COLO829 (cell line): ENCODE measurements around the gene EFCAB10.
A peak's percentile ranks its signal among the peaks of the same experiment; 100 is the strongest.
"Not testable (repeated sequence)": the region's sequence is repeated elsewhere in the genome, so short reads cannot be mapped to it uniquely, and the experiment has no call there.

Source experiments
- DNase-seq: peaks from one replicate; pipeline ENCODE4 v3.0.0; 2012; ENCODE audit warnings: low spot score

Gene EFCAB10

DNA sequence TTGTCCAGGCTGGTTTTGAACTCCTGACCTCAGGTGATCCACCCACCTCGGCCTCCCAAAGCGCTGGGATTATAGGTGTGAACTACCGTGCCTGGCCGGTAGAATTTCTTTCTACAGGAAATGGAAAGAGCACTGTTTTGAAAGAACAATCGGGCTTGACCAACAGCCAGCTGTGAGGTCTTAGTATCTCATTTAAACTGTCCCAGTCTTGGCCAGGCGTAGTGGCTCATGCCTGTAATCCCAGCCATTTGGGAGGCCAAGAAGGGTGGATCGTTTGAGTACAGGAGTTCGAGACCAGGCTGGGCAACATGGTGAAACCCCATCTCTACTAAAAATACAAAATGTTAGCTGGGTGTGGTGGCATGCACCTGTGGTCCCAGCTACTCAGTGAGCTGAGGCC, 17.8 kb upstream of the EFCAB10 start:
- not testable (repeated sequence) for DNase-seq

DNA sequence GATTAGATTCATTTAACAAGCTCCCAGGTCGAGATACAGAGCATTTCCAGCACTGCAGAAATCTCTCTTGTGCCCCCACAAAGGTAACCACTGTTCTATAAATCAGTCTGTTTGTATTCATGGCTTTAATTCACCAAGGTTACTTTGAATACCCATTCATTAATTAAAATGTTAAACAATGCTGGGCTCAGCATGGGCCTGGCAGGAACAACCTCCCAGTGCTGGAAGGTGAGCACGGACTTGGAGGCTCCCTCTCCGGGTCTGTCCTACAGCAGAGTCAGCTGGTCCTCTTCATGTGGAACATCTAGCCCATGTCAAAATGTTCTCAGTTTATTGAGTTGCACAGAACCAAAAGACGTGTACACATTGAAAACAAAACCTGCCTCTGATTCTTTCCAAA, 15.6 kb upstream of the EFCAB10 start:
- peak; percentile 13 for DNase-seq

DNA sequence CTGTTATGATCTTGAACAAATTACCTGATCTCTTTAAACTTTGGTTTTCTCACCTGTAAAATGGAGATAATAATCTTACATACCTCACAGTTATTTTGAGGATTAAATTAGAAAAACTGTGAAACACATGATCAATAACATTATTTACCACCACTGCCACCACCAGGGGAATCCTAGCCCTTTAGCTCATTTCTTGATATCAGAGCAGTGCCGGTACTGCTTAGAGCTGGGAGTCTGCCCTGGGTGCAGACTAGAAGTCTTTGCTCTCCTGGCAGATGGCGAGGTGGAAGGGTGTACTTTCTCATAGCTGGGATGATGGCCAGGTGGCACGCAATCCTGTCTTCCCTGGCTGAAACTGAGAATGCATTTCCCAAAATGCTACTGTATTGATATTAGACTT, 12.7 kb upstream of the EFCAB10 start:
- no peak for DNase-seq

DNA sequence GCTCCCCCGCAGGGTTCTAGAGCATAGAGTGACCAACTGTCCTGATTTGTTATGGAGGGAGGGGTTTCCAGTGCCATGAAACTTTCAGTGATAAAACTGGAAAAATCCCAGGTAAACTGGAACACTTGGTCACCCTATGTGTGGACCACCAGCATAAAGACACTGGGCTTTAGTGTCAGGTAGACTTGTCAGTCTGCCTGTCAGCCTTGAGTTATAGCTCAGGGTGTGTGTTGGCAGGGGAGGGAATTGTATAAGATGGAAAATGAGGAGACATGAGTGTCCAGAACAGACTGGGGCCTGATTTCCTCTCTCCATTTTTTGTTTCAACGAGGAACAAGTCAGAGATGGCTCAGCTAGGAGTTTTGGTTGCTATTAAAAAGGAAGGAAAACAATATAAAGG, 10.2 kb upstream of the EFCAB10 start:
- no peak for DNase-seq

DNA sequence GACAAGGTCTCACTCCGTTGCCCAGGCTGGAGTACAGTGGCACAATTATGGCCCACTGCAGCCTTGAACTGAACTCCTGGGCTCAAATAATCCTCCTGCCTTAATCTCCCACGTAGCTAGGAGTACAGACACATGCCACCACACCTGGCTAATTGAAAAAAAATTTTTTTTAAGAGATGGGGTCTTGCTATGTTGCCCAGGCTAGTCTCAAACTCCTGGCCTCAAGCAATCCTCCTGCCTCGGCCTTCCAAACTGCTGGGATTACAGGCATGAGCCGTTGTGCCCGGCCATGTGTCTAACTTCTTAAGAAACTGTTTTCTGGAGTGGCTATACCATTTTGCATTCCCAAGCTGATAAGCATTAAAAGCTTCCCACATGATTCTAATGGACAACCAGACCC, 9.5 kb upstream of the EFCAB10 start:
- no peak for DNase-seq

DNA sequence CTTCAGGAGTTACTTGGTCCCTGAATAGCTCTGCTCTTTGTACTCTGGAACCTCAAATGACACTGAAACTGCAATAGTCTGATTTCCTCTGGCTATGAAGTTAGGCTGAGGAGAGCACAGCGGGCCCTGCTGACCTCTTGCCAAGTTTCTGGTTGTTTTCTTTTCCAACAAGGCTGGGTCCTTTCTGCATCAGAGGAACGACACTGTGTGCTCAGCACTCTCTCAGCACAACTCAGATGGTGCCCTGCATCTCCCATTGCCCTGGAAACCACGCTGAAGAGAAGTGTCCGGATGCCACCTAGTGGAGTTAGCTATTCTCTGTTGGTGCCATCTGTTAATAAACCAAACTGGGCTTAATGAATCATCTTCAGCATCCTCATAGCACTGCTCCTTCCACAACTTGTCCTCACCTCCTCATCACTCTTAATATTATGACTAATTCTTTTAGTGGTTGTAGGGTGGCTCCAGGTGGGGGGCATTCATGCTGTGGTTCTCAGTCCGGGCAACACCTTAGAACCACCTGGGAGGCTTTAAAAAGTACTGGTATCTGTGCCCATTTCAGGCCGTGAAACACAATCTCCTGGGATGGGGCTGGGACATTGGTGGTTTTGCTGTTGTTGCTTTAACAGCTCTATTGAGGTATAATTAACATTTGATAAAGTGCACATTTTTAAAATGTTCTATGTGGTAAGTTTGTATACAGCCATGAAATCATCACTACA, 8.2 kb upstream of the EFCAB10 start:
- peak; percentile 87 for DNase-seq

DNA sequence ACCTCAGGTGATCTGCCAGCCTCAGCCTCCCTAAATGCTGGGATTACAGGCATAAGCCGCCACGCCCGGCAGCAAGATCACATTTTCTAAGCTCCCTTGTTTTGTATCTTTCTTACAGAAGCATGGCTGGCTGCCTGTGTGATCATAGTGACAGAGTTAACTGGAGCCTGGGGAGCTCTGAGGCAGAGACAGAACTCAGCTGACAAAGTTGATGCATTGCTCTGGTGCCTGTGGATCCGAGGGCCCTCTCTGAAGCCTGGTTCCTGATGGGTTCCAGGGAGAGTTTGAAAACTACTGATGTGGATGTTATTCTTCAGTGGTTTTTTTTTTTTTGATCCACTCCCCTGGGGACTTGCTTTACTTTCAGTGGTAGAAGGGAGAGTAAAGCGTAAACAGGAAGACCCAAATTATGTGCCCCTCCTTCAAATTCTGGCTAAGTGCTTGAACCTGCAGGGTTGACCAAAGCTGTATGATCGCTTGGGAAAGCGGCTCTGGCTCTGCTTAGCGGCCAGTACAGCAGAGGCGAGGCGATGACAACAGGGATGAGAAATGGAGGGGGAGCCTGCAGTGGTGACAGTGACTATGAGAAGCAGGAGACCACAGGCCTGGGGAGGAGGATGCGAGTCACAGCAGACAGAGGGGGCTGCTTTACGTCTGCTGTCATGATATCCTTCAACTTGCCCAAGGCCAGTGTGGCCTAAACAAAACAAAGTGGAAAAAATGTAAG, 6.8 kb upstream of the EFCAB10 start:
- no peak for DNase-seq

DNA sequence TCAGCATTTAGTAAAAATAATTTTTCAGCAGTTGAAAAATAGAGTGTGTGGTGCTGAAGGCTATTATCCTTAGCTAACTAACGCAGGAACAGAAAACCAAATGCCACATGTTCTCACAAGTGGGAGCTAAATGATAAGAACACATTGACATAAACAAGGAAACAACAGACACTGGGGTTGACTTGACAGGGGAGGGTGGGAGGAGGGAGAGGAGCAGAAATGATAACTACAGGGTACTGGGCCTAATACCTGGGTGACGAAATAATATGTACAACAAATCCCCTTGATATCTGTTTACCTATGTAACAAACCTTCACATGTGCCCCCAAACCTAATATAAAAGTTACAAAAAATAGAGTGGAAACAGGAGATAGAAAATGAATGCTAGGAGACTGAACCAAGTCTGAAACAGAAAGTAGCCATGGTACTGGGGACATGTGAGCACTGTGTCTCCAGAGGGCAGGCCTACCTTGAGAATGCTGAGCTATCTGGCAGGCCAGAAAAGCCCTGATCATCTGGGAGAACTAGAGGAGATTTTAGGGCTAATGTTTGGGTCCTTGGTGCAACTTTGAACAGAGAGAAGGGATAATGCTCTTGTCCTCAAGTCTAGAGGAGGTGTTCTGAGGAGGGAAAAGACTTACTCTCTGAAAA, 4.7 kb upstream of the EFCAB10 start:
- no peak for DNase-seq

DNA sequence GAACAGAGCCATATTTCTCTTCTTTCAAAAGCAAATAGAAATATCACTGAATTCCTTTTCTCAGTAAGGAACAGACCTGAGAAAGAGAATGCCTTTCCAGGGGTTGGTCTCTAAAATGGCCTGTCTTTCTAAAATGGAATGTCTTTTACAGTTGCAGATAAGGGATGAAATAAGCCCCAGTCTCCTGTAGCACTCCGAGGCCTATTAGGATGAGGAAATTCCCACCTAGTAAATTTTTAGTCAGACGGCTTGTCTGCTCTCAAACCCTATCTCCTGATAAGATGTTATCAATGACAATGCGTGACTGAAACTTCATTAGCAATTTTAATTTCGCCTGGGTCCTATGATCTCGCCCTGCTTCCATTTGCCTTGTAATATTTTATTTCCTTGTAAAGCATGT, 2.9 kb upstream of the EFCAB10 start:
- no peak for DNase-seq

DNA sequence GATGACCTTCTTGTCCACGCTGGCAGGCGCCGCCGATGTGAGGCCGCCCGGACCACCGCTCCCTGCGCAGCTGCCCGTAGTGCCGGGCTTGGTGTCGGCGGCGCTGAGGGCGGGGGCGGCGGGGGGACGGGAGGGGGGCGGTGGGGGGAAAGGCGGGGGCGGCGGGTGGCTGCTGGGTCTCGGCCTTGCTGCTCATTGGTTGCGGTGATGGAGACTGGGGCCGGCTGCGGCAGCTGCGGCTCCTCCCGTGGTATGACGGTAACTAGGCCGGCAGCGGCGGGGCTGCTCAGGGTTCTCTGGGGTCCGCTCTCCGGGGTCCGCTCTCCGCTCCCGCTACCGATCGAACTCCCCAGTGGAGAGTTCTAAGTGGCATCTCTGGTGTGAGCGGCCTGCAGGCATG, 1.8 kb upstream of the EFCAB10 start:
- no peak for DNase-seq

DNA sequence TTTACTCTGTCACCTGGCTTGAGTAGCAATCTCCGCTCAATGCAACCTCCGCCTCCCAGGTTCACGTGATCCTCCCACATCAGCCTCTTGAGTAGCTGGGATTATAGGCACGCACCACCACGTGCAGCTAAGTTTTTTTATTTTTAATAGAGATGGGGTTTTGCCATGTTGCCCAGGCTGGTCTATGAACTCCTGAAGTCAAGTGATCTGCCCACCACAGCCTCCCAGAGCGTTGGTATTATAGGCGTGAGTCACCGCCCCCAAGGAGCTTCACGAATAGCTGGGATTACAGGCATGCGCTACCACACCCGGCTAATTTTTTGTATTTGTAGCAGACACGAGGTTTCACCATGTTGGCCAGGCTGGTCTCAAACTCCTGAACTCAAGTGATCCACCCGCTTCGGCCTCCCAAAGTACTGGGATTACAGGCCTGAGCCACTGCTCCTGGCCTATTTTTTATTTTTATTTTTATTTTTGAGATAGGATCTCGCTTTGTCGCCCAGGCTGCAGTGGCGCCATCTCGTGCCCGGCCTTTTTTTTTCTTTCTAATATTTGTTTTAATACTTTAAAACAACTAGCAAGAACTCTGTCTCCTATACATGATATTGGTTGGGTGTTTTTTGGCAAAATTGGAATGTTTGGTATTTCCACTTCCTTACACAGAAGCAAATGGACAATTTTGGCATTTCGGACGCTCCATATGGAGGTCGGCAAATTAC, 1.1 kb downstream of the EFCAB10 start:
- no peak for DNase-seq

DNA sequence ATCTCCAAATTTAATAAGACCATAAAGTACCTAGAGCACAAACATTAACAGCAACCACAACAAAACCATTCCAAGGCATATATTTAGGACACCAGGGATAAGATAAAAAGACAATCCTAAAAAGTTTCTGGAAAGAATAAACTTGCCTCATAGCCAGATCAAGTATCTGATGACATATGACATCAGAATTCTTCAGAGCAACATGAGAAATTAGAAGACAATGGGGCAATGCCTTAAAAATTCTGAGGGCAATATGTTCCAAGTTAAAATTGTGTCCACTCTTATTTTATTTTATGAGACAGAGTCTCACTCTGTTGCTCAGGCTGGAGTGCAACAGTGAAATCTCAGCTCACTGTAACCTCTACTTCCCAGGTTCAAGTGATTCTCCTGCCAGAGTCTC, 2.8 kb downstream of the EFCAB10 start:
- DNase-seq = no peak

DNA sequence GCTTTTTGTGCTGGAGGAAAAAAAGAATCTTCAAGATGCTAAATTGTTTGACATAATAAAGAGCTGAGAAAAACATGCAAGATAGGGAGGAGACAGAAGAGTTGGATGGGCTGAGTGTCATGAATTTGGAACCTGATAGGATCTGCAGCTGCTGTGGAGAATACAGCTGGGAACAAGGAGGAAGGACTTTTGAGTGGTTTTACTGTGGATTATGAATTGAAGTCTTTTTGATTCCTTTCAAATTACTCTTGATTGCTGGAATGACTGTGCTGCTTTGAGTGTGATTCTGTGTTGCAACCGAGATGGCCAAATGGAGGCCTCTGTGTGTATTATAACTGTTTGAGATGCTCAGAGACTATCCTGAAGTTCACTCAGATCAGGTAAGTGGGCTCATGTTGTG, 4.0 kb downstream of the EFCAB10 start:
- no peak for DNase-seq

DNA sequence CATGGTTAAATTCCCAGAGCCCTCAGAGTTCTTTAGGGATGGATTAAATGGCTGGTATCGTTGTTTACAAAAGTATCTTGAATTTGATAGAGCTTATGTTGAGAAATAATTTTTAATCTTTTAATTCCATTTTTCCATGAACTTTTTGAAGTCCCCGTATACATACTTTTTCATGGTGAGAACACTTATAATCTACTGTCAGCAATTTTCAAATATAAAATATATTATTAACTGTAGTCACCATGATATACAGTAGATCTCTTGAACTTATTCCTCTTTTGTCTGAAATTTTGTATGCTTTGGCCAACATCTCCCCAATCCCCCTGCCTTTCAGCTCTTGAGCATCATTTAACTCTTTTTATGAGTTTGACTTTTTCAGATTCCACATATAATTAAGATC, 9.4 kb downstream of the EFCAB10 start:
- DNase-seq = no peak

DNA sequence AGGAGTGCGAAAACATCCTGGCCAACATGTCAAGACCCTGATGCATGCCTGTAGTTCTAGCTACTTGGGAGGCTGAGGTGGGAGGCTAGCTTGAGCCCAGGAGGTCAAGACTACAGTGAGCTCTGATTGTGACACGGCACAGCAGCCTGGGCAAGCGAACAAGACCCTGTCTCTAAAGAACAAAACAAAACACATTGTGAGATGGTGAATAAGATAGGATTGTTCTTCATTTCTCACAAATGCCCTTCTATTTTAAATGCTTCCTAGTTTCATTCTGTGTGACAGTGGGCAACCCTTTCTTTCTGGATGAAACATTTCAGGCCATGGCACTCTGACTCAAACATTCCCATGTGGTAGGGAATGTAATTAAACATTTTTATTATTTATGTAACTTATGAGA, 13.5 kb downstream of the EFCAB10 start:
- DNase-seq = no peak

DNA sequence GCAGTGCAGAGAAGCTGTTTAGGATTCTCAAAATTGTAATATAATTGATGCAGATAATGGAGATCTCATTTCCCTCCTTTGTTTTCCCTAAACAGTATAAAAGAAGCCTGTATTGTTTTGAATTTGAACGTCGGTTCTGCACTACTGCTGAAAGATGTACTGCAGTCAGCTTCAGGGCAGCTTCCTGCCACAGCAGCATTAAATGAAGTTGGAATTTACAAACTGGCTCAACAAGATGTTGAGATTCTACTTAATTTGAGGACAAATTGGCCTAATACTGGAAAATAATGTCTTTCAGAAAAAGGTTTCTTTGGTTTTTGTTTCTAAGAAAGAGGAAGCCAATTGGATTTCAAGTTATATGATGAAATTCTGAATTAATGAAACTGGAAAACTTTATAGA, 14.3 kb downstream of the EFCAB10 start:
- DNase-seq = no peak

DNA sequence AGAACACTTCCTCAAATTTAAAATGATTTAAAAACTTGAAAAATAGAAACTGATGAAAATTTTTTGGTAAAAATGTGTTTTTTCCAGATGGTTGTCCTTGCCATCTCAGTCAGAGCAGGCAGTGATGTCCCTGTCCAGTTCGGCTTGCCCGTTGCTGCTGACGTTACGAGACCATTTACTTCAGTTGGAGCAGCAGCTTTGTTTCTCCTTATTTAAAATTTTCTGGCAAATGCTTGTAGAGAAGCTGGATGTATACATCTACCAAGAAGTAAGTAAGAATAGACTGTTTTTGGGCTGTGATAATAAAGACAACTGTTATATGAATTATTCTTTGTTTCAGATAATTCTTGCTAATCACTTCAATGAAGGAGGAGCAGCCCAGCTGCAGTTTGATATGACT, 16.1 kb downstream of the EFCAB10 start:
- DNase-seq = no peak

DNA sequence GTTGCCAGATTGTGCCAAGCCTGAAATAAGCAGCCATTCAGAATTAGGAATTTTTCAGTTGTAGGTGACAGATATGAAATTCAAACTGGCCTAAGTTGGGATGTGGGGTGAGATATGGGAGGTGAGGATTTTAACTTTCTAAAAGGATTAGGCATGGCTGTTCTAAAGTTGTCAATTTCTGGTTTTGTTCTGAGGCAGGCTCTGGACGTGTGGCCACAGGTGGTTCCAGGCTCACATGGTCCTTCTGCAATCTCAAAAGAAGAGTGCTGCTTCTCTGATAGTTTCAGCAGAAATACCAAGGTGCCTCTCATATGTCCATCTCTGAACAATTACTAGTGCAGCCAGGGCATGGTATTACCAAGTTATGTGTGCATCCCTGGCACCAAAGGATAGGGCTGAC, 21.4 kb downstream of the EFCAB10 start:
- DNase-seq = no peak

DNA sequence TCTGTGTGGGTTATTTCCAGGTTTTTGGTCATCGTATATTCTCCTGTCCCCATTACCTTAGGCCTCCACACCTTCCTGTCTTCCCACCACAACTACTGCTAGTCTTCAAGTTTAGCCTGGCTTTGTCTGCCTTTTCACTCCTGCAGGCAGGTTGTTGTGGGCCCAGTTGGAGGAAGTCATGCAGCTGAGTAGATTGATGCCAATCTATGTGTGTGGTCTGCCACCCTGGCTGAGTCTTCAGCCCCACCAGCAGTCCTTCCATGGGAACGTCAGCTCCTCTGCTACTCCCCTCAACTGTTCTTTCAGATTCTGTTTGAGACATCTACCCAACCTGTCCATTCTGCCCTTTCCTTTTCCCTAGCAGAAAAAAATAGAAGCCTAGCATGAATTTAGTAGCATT, 43.0 kb downstream of the EFCAB10 start:
- no peak for DNase-seq

DNA sequence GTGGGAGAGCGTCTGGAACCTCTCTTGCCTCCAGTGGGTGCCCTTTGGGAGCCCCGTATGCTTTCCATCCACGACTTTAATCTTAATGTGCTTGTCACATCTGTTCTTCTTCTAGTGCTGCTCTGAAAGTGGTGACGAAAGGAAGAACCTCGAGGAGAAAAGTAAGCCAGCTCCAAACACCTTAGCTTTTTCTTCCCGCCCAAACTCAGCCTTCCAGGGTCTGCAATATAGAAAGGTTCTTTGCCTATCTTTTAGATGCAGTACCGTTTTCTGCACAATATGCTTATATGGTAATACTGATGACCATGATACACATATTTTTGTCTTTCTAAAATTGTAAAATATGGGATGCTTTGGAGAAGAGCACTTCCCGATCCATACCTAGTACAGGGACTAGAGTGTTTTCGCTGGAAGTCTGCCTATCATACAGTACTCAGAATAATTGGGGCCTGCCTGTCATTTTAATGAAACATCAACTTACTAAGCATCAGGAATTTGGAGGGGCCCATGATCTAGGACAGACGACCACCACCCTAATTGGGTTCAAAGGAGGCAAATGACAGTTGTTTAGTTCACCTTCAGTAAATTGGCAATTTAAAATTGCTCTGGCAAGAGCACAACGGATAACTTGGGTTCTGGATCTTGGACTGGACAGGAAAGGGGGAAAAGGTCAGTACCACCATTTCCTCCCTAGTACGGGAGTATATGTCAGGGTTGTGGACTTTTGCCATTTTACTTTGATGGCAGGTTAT, 48.4 kb downstream of the EFCAB10 start:
- DNase-seq = no peak

DNA sequence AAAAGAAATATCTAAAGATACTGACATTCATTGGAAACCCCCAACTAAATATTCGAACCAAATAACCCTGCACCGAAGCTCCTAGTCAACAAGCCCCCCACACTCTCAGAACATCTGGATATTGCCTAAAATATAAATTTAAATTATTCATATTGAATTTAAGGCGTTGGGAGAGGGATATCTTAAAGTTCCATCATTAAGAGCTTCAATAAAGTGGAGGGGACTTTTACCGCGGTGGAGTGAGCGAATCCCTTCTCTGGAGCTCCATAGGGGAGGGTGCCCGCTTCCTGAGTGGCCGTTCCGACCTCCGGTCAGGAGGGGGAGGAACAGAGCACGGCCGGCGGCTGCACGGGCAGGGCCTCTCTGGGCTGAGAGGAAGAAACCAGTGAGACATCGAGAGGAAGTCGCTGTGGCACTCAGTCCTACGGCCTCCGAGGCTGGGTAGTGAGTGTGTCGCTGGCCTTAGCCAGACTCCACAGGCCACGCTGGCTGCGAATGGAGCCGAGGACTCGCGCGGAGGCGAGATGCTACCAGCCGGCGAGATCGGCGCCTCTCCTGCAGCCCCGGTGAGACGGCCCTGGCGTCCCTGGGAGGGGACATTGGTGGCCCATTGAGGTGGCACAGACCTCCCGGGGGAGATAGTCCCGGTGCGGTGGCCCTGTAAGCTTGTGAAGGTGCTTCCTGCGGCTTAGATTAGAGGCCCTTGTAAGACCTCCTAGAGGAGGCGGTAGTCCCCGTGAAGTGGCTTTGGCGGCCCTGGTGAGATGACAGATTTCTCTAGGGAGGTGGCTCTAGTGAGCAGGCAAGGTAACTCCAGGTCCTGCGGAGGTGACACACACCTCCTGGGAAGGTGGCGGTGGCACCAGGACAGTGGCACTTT, 49.3 kb downstream of the EFCAB10 start, which contains the start of gene RINT1:
Gene RINT1, plus strand, starts transcription at position 410 of the 880 bp plus-strand sequence. Its CDS starts 115 bp downstream, at position 525.
- DNase-seq = peak; percentile 90
